ENCODE measurements around the gene TMEM259.
A peak's percentile ranks its signal among the peaks of the same experiment; 100 is the strongest.

Gene TMEM259

DNA sequence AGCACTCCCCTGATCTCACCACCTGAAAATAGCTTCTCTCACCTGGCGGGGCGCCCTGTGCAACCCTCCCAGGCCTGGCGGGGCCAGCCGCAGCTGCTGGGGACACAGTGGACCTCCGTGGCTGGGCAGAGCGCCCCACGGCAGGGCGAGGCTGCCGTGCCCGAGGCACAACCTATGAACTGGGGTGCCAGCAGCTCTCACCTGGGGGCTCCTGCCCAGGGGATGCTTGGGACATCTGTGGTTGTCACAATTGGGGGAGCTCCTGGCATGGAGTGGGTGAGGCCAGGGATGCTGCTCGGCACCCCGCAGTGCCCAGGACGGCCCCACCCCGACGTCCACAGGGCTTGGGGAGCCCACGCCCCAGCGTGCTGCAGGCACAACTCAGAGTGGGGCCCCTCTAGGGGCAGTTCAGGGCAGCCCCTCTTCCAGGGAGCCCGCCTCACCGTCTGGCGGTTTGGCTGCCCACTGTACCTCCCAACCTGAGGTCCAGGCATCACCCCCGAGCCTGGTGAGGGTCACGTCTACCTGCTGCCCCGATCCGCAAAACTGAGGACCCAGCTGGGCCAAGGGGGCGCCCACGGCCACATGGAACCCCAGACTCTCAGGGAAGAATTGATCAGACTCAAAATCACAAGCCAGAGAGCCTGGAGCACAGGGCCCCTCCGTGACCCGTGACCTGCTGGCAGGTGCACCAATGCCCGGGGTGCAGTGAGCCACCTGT, 5.7 kb downstream of the TMEM259 start:
- DNase-seq, result no peak

DNA sequence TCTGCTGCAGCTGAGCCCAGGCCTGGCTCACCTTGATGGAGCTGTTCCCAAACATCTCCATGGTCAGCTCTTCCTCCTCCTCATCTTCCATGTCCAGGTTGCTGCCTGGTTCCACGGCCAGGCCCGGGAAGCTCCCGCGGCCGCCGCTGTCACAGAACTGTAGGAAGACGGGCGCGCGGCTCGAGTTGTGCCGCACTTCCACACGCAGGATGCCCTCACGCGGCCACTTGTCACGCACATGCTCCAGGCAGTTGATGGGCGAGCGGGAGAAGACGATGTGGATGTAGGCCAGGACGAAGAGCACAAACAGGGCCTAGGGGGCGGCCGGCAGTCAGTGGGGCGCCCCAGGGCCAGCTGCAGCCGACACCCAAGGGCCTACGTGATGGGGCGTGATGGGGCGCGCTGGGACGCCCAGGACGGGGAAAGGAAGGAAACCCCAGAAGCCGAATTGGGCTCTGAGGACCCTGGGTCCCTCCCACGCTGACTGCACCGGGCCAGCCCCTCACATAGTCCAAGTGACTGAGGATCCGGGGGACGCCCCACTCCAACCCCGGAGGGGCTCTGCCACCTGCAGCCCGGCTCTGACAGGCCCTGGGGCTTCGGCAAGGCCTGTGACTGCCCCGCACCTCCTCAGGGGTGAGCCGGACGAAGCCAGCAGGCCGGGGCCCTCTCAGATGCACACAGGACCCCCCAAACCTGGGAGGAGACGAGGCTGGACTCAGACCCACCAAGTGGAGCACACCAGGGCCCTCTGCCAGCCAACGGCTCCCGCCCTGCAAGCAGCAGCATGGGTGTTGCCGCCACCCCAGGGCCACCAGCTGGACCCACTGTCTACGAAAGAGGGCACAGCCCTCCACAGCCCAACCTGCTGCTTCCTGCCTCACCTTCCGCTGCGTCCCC, 6.5 kb downstream of the TMEM259 start:
- no peak for DNase-seq

DNA sequence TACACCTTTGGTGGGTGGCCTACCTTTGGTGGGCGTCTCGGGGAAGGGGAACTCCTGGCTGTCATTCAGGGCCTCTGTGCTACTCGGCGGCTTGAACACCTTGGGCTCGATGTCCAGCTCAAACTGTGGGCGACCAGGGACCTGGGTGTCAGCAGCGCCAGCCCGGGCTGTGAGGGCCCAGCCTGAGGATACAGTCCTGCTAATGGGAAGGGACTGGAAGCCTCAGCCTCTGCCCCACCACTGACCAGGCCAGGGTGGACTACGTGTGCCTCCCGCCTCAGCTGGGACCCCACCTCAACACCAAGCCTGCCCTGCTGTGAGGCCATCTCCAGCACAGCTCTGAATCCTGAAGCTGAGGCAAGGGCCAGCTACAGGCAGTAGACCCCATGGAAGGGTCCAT, 7.7 kb downstream of the TMEM259 start:
- DNase-seq, result no peak

DNA sequence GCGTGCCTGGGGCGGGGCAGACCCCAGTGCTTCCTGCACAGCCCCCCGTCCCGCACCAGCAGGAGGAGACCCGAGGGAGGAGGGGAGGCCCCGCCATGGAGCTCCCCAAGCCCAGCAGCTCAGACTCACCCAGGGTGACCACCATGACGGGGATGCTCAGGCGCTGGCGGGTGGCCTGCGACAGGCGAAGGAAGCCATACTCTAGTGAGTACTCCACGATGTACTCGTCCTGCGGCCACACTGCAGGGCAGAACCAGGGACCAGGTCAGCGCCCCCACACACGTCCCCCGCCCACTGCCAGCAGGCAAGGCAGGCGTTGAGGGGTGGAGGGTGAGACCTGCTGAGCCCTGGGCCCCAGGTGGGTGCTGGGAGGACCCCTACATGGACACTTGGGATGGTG, 8.6 kb downstream of the TMEM259 start:
- DNase-seq, result no peak

DNA sequence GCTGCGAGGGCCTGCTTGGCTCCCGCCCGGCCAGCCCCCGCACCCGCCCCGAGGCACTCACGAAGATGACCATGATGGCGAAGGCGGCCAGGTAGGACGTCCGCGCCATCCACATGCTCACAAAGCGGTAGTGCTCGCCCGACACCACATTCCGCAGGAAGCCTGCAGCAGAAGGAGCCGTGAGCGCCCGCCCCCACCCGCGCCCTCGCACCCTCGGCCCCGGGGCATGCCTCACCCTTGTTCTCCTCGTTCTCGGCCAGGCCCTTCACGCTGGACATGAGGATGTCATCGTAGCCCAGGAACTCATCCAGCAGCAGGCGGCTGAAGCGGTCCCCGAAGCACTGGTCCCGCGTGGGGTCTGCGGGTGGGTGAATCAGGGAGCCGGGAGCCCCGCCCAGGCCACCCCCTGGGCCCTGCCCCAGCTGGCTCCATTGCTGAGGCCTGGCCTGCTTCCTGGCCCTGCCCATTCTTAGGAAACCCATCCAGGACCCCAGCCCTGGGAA, 9.0 kb downstream of the TMEM259 start:
- DNase-seq, result no peak

DNA sequence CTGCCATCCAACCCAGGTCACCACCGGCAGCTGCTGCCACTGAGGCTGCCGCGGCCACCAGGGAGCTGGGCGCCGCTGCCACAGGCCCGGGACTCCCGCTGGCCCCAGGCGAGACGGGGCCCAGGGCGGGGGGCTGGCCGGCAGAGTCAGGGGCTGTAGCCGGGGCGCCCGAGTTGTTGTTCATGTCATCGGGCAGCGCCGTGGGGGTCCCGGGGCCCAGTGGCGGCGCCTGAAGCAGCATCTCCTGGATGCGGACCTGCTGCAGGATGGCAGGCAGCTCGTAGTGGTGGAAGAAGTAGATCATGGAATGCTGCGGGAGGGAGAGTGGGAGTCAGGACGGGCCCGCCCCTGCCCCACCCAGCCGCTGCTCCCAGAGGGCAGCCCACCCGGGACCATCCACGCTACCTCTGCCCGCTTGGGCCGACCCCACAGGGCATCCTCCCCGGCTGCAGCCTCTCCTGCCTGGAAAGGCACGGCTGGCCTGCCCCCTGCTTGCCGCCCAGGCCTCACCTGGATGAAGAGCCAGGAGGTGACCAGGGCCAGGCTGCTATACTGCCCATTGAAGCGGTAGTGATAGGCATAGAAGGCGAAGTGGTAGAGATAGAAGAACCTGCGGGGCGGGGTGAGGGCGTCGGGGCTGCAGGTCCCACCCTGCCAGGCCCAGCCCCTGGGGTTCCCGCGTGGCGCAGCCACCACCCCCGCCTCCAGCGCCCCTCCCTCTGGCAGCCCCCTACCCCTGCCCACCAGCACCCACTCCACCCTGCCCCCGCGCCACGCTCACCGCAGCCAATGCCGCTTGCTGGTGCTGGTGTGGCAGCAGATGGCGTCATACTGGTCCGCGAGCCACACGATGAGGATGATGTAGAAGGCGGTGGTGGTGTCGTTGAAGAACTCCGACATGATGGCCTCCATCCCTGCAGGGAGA, 10.1 kb downstream of the TMEM259 start:
- no peak for DNase-seq

DNA sequence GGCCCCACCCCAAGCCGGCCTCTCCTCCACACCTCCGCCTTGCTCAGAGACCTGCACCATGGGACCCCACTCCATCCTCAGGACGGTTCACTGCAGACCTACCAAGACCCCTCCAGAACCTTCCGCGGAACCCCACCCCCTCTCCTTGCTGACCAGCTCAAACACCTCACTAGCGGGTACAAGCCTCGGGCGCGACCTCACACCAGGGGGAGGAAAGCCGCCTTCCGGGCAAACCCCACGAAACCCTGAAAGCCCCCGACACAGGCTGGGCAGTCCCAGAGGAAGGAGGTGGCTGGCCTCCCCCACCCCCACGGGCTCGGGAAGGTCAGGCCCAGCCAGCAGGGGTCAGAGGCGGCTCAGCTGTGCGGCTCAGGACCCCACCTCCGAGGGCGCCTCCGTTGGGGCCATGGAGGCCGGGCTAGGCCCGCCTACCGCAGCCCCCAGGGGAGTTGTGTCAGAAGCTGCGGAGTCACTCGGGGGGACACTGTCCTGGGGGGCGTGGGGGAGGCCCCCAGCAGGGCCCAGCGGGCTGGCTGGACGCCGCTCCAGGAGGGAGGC, 10.9 kb downstream of the TMEM259 start:
- no peak for DNase-seq

DNA sequence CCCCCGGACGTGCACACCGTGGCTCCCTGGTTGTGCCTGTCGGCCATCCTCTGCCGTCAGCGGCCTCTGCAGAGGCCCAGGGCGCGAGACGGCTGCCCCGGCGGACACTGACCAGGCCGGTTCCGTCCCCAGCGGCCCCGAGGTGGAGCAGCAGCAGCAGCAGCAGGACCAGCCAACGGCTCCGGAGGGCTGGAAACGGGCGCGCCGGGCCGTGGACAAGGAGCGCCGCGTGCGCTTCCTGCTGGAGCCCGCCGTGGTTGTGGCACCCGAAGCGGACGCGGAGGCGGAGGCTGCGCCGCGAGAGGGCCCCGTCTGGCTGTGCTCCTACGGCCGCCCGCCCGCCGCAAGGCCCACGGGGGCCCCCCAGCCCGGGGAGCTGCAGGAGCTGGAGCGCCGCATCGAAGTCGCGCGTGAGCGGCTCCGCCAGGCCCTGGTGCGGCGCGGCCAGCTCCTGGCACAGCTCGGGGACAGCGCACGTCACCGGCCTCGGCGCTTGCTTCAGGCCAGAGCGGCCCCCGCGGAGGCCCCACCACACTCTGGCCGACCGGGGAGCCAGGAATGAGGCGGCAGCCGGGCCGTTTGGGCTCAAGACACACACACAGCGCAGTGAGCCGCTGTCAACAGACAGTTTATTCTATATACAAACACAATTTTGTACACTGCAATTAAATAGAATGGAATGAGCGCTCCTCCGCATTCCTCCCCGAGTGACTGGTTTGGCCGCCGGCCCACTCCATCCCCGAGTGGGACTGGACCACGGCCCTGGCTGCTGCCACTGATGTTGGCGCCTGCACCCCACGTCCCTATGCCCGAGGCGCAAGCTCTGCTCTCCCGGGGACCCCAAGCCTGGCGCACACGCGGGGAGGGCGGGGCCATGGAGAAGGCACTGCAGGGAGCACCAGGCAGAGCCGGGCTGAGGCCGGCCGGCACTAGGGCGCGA, 11.6 kb downstream of the TMEM259 start:
- DNase-seq, result no peak

DNA sequence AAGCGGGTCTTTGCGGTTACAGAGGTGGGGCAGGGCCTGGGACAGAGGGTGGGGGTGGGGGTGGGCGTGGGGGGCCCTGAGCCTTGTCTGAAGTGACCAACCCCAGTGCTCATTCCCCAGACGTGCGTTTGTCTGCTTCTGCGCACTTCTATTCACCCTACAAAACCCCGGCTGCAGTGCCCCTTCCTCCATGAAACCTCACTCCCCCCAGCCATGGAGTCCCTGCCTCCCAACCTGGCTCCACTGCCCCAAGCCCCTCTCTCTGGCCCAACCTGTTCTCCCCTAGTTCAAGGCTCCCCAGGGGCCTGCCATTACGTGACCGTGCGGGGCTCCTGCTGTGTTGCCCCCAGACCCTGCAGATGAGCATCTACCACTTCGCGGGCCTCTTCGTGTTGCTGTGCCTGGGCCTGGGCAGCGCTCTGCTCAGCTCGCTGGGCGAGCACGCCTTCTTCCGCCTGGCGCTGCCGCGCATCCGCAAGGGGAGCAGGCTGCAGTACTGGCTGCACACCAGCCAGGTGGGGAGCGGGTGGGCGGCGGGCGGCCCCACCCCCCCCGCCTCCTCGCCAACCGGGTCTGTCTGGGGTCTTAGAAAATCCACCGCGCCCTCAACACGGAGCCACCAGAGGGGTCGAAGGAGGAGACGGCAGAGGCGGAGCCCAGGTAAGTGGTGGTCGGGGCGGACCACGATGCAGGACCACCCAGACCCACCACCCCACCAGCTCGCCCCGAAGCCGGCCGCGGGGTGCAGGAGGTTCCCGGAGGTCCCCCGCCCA, 12.5 kb downstream of the TMEM259 start:
- DNase-seq, result no peak

DNA sequence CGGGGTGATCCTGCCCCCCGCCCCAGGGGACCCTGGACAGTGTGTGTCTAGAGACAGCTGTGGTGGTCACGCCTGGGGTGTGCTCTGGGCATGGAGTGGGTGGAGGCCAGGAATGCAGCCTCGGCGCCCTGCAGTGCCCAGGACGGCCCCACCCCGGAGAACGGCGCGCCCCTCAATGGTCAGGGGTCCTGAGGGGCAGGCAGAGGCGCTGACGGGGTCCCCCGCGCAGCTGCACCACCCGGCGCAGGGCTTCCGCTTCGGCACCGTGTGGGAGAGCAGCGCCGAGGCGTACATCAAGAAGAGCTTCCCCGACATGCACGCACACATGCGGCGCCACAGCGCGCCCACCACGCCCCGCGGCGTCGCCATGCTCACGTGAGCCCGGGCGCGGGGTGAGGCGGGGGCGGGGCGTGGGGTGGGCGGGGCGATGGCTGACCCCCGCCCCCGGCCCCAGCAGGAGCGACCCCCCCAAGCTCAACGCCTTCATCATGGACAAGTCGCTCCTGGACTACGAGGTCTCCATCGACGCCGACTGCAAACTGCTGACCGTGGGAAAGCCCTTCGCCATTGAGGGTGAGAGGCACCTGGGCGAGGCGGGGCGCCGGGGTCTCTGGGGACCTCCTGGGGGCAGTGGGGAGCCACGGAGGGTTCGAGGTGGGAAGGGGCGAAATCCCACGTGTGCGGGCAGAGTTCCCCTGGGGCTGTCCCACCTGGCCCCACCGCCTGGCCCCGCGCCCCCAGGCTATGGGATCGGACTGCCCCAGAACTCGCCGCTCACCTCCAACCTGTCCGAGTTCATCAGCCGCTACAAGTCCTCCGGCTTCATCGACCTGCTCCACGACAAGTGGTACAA, 13.3 kb downstream of the TMEM259 start:
- DNase-seq, result no peak

DNA sequence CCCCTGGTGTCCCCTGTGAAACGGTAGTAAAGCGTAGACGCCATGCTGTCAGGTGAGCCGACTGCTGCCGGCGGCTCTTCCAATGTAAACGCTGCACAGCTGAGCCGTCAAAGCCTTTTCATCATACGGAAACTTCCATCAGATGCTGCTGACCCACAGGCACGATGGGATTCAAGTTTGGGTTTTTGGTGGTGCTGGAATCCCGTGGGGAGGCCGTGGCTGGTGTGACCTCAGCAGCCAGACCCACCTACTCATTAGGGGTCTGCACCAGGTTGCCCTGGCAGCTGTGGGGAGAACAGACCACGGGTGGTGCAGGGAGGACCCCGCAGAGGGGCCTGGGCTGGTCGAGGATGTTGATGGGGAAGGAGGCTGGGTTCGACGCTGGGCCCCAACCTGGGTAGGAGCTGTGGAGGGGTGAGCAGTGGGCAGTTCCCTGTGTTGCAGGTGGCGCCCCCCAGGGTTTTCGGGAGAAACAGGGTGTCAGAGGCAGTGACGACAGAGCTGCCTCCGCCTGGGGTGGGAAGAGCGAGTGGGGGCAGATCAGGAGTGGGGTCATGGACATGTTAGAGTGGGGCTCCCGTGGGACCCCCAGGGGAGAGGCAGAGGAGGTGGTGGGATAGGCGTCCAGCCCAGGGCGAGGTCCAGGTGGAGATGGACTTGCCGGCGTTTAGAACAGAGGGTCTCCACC, 14.1 kb downstream of the TMEM259 start:
- no peak for DNase-seq

DNA sequence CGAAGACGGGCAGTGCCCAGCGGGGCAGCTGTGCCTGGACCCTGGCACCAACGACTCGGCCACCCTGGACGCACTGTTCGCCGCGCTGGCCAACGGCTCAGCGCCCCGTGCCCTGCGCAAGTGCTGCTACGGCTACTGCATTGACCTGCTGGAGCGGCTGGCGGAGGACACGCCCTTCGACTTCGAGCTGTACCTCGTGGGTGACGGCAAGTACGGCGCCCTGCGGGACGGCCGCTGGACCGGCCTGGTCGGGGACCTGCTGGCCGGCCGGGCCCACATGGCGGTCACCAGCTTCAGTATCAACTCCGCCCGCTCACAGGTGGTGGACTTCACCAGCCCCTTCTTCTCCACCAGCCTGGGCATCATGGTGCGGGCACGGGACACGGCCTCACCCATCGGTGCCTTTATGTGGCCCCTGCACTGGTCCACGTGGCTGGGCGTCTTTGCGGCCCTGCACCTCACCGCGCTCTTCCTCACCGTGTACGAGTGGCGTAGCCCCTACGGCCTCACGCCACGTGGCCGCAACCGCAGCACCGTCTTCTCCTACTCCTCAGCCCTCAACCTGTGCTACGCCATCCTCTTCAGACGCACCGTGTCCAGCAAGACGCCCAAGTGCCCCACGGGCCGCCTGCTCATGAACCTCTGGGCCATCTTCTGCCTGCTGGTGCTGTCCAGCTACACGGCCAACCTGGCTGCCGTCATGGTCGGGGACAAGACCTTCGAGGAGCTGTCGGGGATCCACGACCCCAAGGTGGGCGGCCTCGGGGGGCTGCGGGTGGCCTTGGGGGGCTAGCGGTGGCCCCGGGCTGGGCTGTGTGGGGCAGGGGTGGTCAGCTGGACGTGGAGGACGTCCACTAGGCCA, 15.9 kb downstream of the TMEM259 start:
- no peak for DNase-seq

DNA sequence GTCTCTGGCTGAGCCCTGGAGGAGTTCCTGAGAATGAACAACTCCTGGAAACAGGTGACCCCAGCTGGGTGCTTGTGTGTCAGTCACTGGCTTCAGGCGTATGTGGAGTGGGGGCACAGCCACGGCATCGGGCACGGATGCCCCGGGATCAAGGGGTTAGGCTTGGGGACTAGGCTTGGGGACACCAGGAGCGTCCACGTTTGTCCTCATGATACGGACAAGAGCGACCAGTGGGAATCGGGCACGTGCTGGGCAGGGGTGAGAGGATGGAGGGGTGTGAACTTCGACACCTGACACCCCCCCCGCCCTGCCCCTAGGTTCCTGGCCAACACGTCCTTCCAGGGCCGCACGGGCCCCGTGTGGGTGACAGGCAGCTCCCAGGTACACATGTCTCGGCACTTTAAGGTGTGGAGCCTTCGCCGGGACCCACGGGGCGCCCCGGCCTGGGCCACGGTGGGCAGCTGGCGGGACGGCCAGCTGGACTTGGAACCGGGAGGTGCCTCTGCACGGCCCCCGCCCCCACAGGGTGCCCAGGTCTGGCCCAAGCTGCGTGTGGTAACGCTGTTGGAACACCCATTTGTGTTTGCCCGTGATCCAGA, 16.6 kb downstream of the TMEM259 start:
- DNase-seq, result no peak

DNA sequence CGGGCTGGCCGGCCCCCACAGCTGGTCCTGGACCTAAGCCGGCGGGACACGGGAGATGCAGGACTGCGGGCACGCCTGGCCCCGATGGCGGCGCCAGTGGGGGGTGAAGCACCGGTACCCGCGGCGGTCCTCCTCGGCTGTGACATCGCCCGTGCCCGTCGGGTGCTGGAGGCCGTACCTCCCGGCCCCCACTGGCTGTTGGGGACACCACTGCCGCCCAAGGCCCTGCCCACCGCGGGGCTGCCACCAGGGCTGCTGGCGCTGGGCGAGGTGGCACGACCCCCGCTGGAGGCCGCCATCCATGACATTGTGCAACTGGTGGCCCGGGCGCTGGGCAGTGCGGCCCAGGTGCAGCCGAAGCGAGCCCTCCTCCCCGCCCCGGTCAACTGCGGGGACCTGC, 17.6 kb downstream of the TMEM259 start:
- no peak for DNase-seq

DNA sequence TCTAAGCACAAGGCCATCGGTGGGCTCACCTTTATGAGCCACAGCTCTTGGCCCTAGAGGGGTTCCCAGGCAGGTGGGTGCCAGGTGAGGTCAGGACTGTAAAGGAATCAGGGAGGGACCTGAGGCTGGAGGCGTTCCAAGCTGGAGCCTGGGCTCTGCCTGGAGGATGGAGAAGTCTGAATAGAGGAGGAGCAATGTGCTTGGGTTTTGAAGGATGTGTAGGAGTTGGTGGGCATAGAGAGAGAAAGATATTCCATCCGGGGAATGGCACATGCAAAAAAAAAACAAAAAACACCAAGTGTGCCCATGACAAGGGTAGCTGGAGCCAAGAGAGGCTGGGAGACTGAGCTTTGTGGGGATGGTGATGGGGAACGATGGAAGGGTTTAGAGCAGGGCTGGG, 18.3 kb downstream of the TMEM259 start:
- no peak for DNase-seq

DNA sequence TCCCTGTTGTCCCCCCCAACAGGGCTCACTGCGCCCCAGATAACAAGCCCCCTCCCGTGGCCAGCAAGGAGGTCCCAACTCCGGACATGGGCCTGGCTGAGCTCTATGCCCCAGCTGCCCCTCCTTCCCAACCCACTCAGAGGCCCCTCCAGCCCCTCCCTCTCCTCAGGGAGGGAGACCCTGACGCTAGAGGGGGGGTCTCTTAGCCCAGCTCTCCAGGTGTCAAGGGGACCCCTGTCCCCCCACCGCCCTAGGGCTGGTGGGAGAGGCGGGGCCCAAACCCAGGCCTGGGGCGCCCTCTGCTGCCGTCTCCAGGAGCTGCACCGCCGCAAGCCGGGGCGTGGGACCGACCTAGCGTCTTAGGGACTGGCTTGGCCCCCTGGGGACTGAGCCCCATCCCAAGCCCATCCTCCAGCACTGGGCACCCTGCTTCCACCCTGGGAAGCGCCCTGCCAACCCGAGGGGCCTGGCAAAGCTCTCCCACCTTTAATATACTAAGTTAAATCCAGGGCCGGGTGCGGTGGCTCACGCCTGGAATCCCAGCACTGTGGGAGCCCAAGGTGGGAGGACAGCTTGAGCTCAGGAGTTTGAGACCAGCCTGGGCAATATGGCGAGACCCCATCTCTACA, 19.3 kb downstream of the TMEM259 start:
- peak; percentile 39 for DNase-seq

All from hematopoietic multipotent progenitor cell treated with erythropoietin and hydrocortisone succinate and interleukin-3 and kit ligand, for 8 days (in vitro differentiated cells).